Left lung (tissue), 10 donors: ENCODE results near the gene RANBP17. TPM values are rescaled to one million over a fixed set of nuclear protein-coding genes. Genes with fewer than 3 reads are reported as not detected.

Source experiments
- ATAC-seq: fragments of 200-7000 bp; cut with Tn5 transposase; one replicate; pipeline ENCODE4 v1.9.1; 2020; ENCODE audit warnings: moderate library complexity
- DNase-seq, 4 donors: peaks; one replicate each; pipeline ENCODE4 v3.0.0-alpha.2; 2013 to 2020
- H3K27ac ChIP-seq, 2 donors: fragments of 200-600 bp; sonication (generic) in 1 of 2; one replicate each; pipeline versions ENCODE4 v1.5.0 to v1.8.0; 2020 to 2021
- H3K27me3 ChIP-seq, 2 donors: fragments of 200-600 bp; sonication (generic) in 1 of 2; one replicate each; pipeline versions ENCODE4 v1.5.0 to v1.8.0; 2020 to 2021
- H3K36me3 ChIP-seq, 2 donors: fragments of 200-600 bp; sonication (generic) in 1 of 2; one replicate each; pipeline versions ENCODE4 v1.5.0 to v1.8.0; 2020 to 2021
- H3K4me1 ChIP-seq, 2 donors: fragments of 200-600 bp; one replicate each; pipeline ENCODE4 v1.8.0; 2021
- H3K4me3 ChIP-seq, 2 donors: fragments of 200-600 bp; sonication (generic) in 1 of 2; one replicate each; pipeline versions ENCODE4 v1.5.0 to v1.8.0; 2020 to 2021; ENCODE audit warnings: mild to moderate bottlenecking in 1 of 2
- H3K9me3 ChIP-seq, 2 donors: fragments of 200-600 bp; sonication (generic) in 1 of 2; one replicate each; pipeline versions ENCODE4 v1.5.0 to v1.8.0; 2020 to 2021
- intact Hi-C, 2 donors: fragments of 100-400 bp; cut with DNase I; formaldehyde crosslinking; loops; one replicate each; pipeline versions ENCODE4 v1.11.2 to v1.14.2; 2022
- polyA plus RNA-seq, 6 donors: library from polyadenylated mRNA; unstranded; fragments of 120-200 nt; gene quantifications; one replicate each; pipeline ENCODE4 v1.2.1, GENCODE V29; 2013; ENCODE audit not compliant: insufficient read length in 6 of 6
- total RNA-seq, 2 donors: library from RNA; stranded (reverse); fragmentation: NEBNext Ultra II Directional; extraction: Animal tissue kit (Norgen Biotek cat#: 25700); gene quantifications; one replicate each; pipeline ENCODE4 v1.2.1, GENCODE V29; 2021
- TF ChIP-seq, protein P1 (sequence below), 2 donors: fragments of 200-600 bp; sonication (generic) in 1 of 2; IDR thresholded peaks; one replicate each; pipeline versions ENCODE4 v1.5.0 to v1.8.0; 2021; ENCODE audit warnings: antibody characterized with exemption in 2 of 2
- donor health status: DM: no; HTN: yes; CAD: no.
- donor health status: DM: no; HTN: no; CAD: no.

RANBP17 gene
- total and polyA plus RNA-seq, 8 donors = 17.0 to 44.5 (median 33.7) TPM

DNA sequence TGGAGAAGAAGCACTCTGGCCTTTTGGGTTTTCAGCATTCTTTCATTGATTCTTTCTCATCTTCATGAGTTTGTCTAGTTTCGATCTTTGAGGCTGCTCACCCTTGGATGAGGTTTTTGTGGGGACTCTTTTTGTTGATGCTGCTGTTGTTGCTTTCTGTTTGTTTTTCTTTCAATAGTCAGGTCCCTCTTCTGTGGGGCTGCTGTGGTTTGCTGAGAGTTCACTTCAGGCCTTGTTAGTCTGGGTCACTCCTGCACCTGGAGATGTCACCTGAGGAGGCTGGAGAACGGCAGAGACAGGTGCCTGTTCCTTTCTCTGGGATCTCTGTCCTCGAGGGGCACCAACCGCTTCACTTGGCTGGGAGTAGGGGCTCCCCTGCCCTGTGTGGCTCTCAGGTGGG, 14.0 kb downstream of the RANBP17 start:
- DNase-seq (no peak), ATAC-seq (no peak)
- no peaks in the 10 kb centered on the region for H3K36me3 ChIP-seq
- H3K27me3 ChIP-seq = no peaks in the 10 kb centered on the region
- no peak overlapping the region for H3K4me3 ChIP-seq
- TF ChIP-seq, protein P1, sequence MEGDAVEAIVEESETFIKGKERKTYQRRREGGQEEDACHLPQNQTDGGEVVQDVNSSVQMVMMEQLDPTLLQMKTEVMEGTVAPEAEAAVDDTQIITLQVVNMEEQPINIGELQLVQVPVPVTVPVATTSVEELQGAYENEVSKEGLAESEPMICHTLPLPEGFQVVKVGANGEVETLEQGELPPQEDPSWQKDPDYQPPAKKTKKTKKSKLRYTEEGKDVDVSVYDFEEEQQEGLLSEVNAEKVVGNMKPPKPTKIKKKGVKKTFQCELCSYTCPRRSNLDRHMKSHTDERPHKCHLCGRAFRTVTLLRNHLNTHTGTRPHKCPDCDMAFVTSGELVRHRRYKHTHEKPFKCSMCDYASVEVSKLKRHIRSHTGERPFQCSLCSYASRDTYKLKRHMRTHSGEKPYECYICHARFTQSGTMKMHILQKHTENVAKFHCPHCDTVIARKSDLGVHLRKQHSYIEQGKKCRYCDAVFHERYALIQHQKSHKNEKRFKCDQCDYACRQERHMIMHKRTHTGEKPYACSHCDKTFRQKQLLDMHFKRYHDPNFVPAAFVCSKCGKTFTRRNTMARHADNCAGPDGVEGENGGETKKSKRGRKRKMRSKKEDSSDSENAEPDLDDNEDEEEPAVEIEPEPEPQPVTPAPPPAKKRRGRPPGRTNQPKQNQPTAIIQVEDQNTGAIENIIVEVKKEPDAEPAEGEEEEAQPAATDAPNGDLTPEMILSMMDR (IDR thresholded peaks at IDR 0.05) = no peak
- intact Hi-C loops = no loop called here
- H3K9me3 ChIP-seq = peaks cover 5 to 22% of the 10 kb centered on the region in 2 donors
- no peaks in the 10 kb centered on the region for H3K4me1 ChIP-seq
- H3K27ac ChIP-seq = no peak overlapping the region

DNA sequence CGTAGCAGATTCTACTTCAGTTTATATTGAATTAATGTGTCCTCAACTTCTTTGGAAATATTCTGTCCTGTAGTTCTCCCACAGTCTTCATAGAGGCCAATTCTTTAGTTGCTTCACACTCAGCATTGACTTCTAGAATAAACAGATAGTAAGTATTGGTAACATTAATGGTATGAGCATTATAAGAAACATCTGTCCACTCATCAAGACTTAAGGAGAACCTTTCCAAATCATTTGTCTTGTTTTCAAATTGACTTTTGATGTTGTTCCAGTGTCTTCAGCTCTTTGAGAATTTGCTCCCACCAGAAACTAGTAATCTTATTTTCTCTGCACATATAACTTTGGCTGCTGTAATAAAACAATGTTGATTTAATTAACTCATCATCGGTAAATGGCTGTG, 18.3 kb downstream of the RANBP17 start:
- Histone ChIP-seq H3K4me3 (no peak overlapping the region), H3K4me1 (peaks cover 0 to 3% of the 10 kb centered on the region in 2 donors), H3K27ac (no peak overlapping the region), H3K27me3 (no peaks in the 10 kb centered on the region), H3K9me3 (peaks cover 0 to 1% of the 10 kb centered on the region in 2 donors), H3K36me3 (no peaks in the 10 kb centered on the region)
- no peak for ATAC-seq
- DNase-seq = no peak
- intact Hi-C loops = no loop called here
- TF ChIP-seq, protein P1 (IDR thresholded peaks at IDR 0.05) = no peak

DNA sequence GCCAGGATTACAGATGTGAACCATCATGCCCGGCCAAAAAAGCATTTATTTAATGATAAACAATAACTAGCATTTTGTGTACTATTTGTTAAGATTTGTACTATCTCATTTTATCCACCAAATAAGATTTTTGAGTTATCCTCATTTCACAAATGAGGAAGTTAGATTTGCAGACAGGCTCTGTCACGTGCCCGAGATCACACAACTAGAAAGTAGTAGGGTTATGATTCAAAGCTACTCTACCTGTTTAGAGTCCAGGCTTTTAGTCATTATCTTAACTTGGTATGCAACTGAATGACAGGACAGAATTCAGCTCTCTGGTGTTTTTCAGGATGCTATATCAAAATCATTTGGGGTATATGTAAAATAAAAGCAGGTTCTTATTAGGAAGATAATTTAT, 20.5 kb downstream of the RANBP17 start:
- no peaks in the 10 kb centered on the region for H3K27me3 ChIP-seq
- no peaks in the 10 kb centered on the region for H3K36me3 ChIP-seq
- no peak overlapping the region for H3K27ac ChIP-seq
- H3K9me3 ChIP-seq = no peaks in the 10 kb centered on the region
- intact Hi-C loops = no loop called here
- ATAC-seq (no peak), DNase-seq (no peak)
- H3K4me1 ChIP-seq = peaks cover 0 to 5% of the 10 kb centered on the region in 2 donors
- H3K4me3 ChIP-seq = no peak overlapping the region
- TF ChIP-seq, protein P1 (IDR thresholded peaks at IDR 0.05) = no peak

DNA sequence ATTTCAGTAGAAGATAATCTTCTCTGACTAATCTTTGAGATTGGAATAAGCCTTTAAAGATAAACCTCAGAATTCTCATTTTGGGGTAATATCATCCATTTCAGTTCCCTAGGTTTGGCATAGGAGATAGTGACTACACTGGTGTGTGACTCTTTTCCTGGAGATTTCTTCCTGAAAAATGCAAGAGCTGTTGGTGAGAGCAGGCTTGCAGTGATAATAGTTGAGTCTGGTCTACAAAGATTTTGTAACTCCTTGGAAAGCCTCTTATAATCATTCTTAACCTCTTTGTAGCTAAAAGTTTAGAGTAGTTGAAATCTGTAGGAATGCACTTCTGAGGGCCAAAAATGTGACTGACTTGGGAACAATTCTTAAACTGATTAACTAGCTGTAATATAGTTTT, 23.4 kb downstream of the RANBP17 start:
- intact Hi-C loops = no loop called here
- Histone ChIP-seq H3K4me1 (peaks cover 0 to 5% of the 10 kb centered on the region in 2 donors), H3K27ac (no peak overlapping the region), H3K27me3 (no peaks in the 10 kb centered on the region), H3K36me3 (no peaks in the 10 kb centered on the region), H3K9me3 (no peaks in the 10 kb centered on the region), H3K4me3 (no peak overlapping the region)
- TF ChIP-seq, protein P1 (IDR thresholded peaks at IDR 0.05) = no peak
- DNase-seq (no peak), ATAC-seq (peak; percentile 79)

DNA sequence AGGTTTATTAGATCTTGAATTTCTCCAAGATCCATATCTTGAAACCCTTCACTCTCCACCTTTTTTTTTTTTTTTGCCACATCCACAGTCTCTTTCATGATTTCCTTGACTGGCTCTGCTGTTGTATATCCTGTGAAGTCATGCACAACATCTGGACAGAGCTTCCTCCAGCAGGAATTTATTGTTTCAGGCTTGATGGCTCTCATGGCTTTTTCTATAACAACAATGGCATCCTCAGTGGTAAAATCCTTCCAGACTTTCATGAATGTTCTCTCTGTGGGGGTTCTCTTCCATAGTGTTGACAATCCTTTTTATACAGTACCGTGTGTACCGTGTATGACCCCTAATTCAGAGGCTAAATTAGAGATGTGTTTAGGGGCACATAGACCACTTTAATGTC, 24.0 kb downstream of the RANBP17 start:
- Histone ChIP-seq H3K4me3 (no peak overlapping the region), H3K27me3 (no peaks in the 10 kb centered on the region), H3K4me1 (peaks cover 0 to 5% of the 10 kb centered on the region in 2 donors), H3K36me3 (no peaks in the 10 kb centered on the region), H3K9me3 (no peaks in the 10 kb centered on the region), H3K27ac (no peak overlapping the region)
- DNase-seq (no peak), ATAC-seq (no peak)
- intact Hi-C loops = no loop called here
- TF ChIP-seq, protein P1 (IDR thresholded peaks at IDR 0.05) = no peak
